Keratinocyte (primary cell): ENCODE results near the gene GLI2.

Experiments
- EZH2 ChIP-seq: IDR thresholded peaks from one replicate; pipeline ENCODE4 v1.6.1; 2012; ENCODE audit warnings: inconsistent platforms, mild to moderate bottlenecking, low read length, moderate library complexity
- TF ChIP-seq, protein P1 (sequence below), 3 experiments: IDR thresholded peaks in 1 of 3; conservative IDR thresholded peaks in 1 of 3; optimal IDR thresholded peaks in 1 of 3; 2 replicates in 2 of 3; 3 replicates in 1 of 3; pipeline versions ENCODE3 to v1.5.1; 2011; ENCODE audit warnings: low read length in 3 of 3, mild to moderate bottlenecking in 3 of 3, moderate library complexity in 2 of 3, control low read depth in 1 of 3, inconsistent platforms in 1 of 3; ENCODE audit not compliant: insufficient read depth in 2 of 3; ENCODE audit errors: extremely low read depth in 1 of 3

DNA sequence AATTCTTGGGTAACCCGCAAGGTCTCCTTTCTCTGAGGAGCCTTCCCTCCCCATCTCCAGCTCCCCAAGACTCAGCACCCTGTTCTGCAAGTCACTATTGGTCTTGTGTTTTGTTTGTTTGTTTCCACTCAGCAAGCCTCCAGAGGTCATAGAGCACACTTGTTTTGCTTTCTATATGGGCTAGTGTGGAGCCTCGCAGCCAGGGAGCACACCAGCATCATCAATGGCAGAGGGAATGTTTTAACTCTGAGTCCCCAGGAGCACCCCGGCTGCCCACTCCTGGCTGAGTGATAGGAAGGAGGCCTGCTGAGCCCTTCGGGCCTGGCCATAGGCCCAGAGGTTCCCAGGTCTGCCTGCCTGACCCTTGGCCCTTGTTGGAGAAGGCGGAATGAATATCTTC, 36.6 kb downstream of the GLI2 start:
- TF ChIP-seq, protein P1, sequence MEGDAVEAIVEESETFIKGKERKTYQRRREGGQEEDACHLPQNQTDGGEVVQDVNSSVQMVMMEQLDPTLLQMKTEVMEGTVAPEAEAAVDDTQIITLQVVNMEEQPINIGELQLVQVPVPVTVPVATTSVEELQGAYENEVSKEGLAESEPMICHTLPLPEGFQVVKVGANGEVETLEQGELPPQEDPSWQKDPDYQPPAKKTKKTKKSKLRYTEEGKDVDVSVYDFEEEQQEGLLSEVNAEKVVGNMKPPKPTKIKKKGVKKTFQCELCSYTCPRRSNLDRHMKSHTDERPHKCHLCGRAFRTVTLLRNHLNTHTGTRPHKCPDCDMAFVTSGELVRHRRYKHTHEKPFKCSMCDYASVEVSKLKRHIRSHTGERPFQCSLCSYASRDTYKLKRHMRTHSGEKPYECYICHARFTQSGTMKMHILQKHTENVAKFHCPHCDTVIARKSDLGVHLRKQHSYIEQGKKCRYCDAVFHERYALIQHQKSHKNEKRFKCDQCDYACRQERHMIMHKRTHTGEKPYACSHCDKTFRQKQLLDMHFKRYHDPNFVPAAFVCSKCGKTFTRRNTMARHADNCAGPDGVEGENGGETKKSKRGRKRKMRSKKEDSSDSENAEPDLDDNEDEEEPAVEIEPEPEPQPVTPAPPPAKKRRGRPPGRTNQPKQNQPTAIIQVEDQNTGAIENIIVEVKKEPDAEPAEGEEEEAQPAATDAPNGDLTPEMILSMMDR (optimal IDR thresholded peaks at IDR 0.05 in 1 of 3, IDR thresholded peaks at IDR 0.05 in 1 of 3, conservative IDR thresholded peaks at IDR 0.05 in 1 of 3; ENCODE audit: extremely low read depth in 1 of 3, insufficient read depth in 2 of 3, low read length in 3 of 3) = no peak
- no peak for TF ChIP-seq EZH2
